Measurements from ENCODE around the gene DLG3. TPM values are rescaled to one million over a fixed set of nuclear protein-coding genes. Genes with fewer than 3 reads are reported as not detected.
A peak's percentile ranks its signal among the peaks of the same experiment; 100 is the strongest.

The DLG3 gene
- total and polyA plus RNA-seq, 9 donors: 12.6 to 40.5 (median 27.3) TPM

DNA sequence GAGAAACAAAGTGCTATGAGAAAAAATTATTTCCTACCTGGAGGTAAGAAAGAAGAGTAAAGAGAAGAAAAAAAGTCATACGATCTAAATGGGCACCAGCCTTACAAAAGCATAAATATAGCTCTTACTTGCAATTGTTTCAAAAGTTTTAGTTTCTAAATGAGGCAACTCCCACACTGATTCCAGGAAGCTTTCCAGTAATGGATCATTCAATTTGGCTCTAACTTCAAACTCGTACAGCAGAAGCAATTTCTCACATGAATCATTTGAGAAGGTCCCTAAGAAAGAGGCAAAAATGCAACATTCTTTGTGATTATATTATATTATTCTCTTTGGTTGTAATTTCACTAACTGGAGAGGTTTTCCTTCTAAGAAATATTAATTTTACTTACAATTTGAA is 109.9 kb downstream of the DLG3 start:
- no peak overlapping the region for H3K4me3 ChIP-seq
- H3K36me3 ChIP-seq: no peaks in the 10 kb centered on the region
- 12 to 22% (median 19%) methylated on average over 2 of the region's 2 CpGs for WGBS, 3 donors
- intact Hi-C loops (cut with DNase I): loop anchor here in 2 of 4 donors (10.0 kb wide), 1 partner anchor 100 kb away; no protein-coding TSS in a partner anchor
- H3K9me3 ChIP-seq: no peaks in the 10 kb centered on the region
- H3K27me3 ChIP-seq: no peaks in the 10 kb centered on the region
- TF ChIP-seq POLR2A (IDR thresholded peaks at IDR 0.05) (no peak), CTCF (IDR thresholded peaks at IDR 0.05) (no peak), EP300 (IDR thresholded peaks at IDR 0.05) (no peak)
- no peaks in the 10 kb centered on the region for H3K4me1 ChIP-seq (ENCODE audit: insufficient read depth)
- no peak overlapping the region for H3K27ac ChIP-seq
- no peak for DNase-seq

DNA sequence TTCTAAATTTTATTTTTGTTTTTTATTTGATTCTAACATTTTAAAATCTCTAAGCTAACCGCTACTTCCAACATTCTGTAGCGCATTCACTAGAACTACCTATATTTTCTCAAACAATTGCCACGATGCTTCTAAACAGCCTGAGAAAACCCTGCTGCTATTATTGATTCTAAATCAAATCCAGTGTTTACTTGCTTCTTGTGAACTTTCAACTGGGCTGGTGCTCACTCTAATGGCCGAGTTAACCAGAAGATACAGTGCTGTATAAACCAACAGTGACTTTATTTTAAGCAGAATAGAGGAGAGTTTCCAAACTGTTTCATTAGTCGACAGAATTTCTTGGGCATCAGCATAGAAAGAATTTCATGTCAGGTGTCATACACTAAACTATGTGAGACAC is 110.3 kb downstream of the DLG3 start:
- WGBS, 3 donors: 32 to 48% (median 42%) methylated on average over 5 of the region's 5 CpGs
- no peak overlapping the region for H3K27ac ChIP-seq
- H3K27me3 ChIP-seq: no peaks in the 10 kb centered on the region
- DNase-seq: no peak
- H3K9me3 ChIP-seq: no peaks in the 10 kb centered on the region
- H3K4me1 ChIP-seq (ENCODE audit: insufficient read depth): no peaks in the 10 kb centered on the region
- no peak for TF ChIP-seq EP300 (IDR thresholded peaks at IDR 0.05)
- no peak for TF ChIP-seq POLR2A (IDR thresholded peaks at IDR 0.05)
- no peak for TF ChIP-seq CTCF (IDR thresholded peaks at IDR 0.05)
- intact Hi-C loops (cut with DNase I): loop anchor here in 2 of 4 donors (10.0 kb wide), 1 partner anchor 100 kb away; no protein-coding TSS in a partner anchor
- H3K36me3 ChIP-seq: no peaks in the 10 kb centered on the region
- H3K4me3 ChIP-seq: no peak overlapping the region

Small RNA genes lying within 50 kb of the gene (small RNA-seq; reads per million reads assigned to genes)
- gene RNU4-81P: not detected
- gene RNY4P23: 0.65 reads per million, percentile 33 among the genes with 10 or more reads in this experiment

Other genes starting within 250 kb of the DLG3 start
- gene AWAT1, start 210.2 kb upstream of the DLG3 start, total RNA-seq: not detected
- not detected for gene AWAT1, start 210.2 kb upstream of the DLG3 start, polyA plus RNA-seq
- under 1 TPM in 3 of 7 donors, not detected in 4; 0.45 to 0.57 (median 0.48) TPM for gene P2RY4, start 184.6 kb upstream of the DLG3 start, total RNA-seq
- gene P2RY4, start 184.6 kb upstream of the DLG3 start, polyA plus RNA-seq: under 1 TPM in 1 of 2 donors, not detected in 1; 0.10 TPM
- gene ARR3, start 176.5 kb upstream of the DLG3 start, total RNA-seq: not detected
- not detected for gene ARR3, start 176.5 kb upstream of the DLG3 start, polyA plus RNA-seq
- gene RAB41, start 162.7 kb upstream of the DLG3 start, total RNA-seq: not detected
- not detected for gene RAB41, start 162.7 kb upstream of the DLG3 start, polyA plus RNA-seq
- 10 to 100 TPM in 6 of 7 donors, 1 to 10 TPM in 1; 9.4 to 29.5 (median 25.1) TPM for gene PDZD11, start 154.9 kb upstream of the DLG3 start, total RNA-seq
- gene PDZD11, start 154.9 kb upstream of the DLG3 start, polyA plus RNA-seq: 10 to 100 TPM; 29.2 to 93.4 TPM
- under 1 TPM; 0.10 to 0.57 (median 0.15) TPM for gene KIF4A, start 154.7 kb upstream of the DLG3 start, total RNA-seq
- under 1 TPM; 0.23 to 0.90 TPM for gene KIF4A, start 154.7 kb upstream of the DLG3 start, polyA plus RNA-seq
- not detected for gene GDPD2, start 21.5 kb upstream of the DLG3 start, total RNA-seq
- not detected for gene GDPD2, start 21.5 kb upstream of the DLG3 start, polyA plus RNA-seq

Measured in ovary (tissue), 9 donors.